ENCODE measurements around the gene EFCAB6. TPM values are rescaled to one million over a fixed set of nuclear protein-coding genes. Genes with fewer than 3 reads are reported as not detected.

EFCAB6 gene
- total and polyA plus RNA-seq, 8 donors: 2.0 to 5.5 (median 3.5) TPM

- Histone ChIP-seq H3K36me3 (no peaks in the 10 kb centered on the region), H3K4me1 (no peaks in the 10 kb centered on the region), H3K9me3 (peaks cover 0 to 13% of the 10 kb centered on the region in 2 donors), H3K27ac (no peak overlapping the region), H3K27me3 (no peaks in the 10 kb centered on the region), H3K4me3 (no peak overlapping the region)
- DNase-seq: no peak
- TF ChIP-seq CTCF (IDR thresholded peaks at IDR 0.05): no peak
- intact Hi-C loops (cut with DNase I): no loop called here
- ATAC-seq: no peak
Measured at GRCh38 chr22:43616645-43617044, 195.5 kb downstream of the EFCAB6 start.

GRCh38 chr22:43600265-43600664 is 211.8 kb downstream of the EFCAB6 start:
- intact Hi-C loops (cut with DNase I): no loop called here
- Histone ChIP-seq H3K27me3 (no peaks in the 10 kb centered on the region), H3K27ac (no peak overlapping the region), H3K9me3 (no peaks in the 10 kb centered on the region), H3K4me3 (no peak overlapping the region), H3K36me3 (no peaks in the 10 kb centered on the region), H3K4me1 (no peaks in the 10 kb centered on the region)
- no peak for TF ChIP-seq CTCF (IDR thresholded peaks at IDR 0.05)
- DNase-seq: no peak
- no peak for ATAC-seq

- no peaks in the 10 kb centered on the region for H3K27me3 ChIP-seq
- DNase-seq (no peak), ATAC-seq (no peak)
- H3K27ac ChIP-seq: no peak overlapping the region
- intact Hi-C loops (cut with DNase I): no loop called here
- no peaks in the 10 kb centered on the region for H3K4me1 ChIP-seq
- no peak overlapping the region for H3K4me3 ChIP-seq
- H3K36me3 ChIP-seq: no peaks in the 10 kb centered on the region
- H3K9me3 ChIP-seq: peaks cover 0 to 6% of the 10 kb centered on the region in 2 donors
- no peak for TF ChIP-seq CTCF (IDR thresholded peaks at IDR 0.05)
Measured at GRCh38 chr22:43592476-43592875, 219.6 kb downstream of the EFCAB6 start.

- no peak overlapping the region for H3K27ac ChIP-seq
- TF ChIP-seq CTCF (IDR thresholded peaks at IDR 0.05): no peak
- H3K36me3 ChIP-seq: no peaks in the 10 kb centered on the region
- H3K4me3 ChIP-seq: no peak overlapping the region
- H3K4me1 ChIP-seq: no peaks in the 10 kb centered on the region
- DNase-seq (no peak), ATAC-seq (no peak)
- no peaks in the 10 kb centered on the region for H3K27me3 ChIP-seq
- H3K9me3 ChIP-seq: peaks cover 0 to 6% of the 10 kb centered on the region in 2 donors
- intact Hi-C loops (cut with DNase I): no loop called here
Measured at GRCh38 chr22:43591380-43591779, 220.7 kb downstream of the EFCAB6 start.

- TF ChIP-seq CTCF (IDR thresholded peaks at IDR 0.05): no peak
- Histone ChIP-seq H3K36me3 (no peaks in the 10 kb centered on the region), H3K9me3 (peaks cover 0 to 19% of the 10 kb centered on the region in 2 donors), H3K4me1 (no peaks in the 10 kb centered on the region), H3K27ac (no peak overlapping the region), H3K4me3 (no peak overlapping the region), H3K27me3 (no peaks in the 10 kb centered on the region)
- ATAC-seq: no peak
- no peak for DNase-seq
- intact Hi-C loops (cut with DNase I): no loop called here
Measured at GRCh38 chr22:43587574-43587973, 224.5 kb downstream of the EFCAB6 start.

Measured in left lung (tissue), 10 donors.